Measurements from ENCODE around the gene CGN.
A peak's percentile ranks its signal among the peaks of the same experiment; 100 is the strongest.

Gene CGN

GRCh38 chr1:151553659-151554058 is 42.5 kb downstream of the CGN start:
- no peak overlapping the region for H2BK15ac ChIP-seq (ENCODE audit: low read depth, poor library complexity, severe bottlenecking)
- H3K9ac ChIP-seq (ENCODE audit: low read length) = no peak overlapping the region
- H3K9me3 ChIP-seq (ENCODE audit: control insufficient read depth, low read length) = no peaks in the 10 kb centered on the region
- H3K4me1 ChIP-seq (ENCODE audit: control insufficient read depth, insufficient read depth, low read depth, low read length) = peaks cover 7% of the 10 kb centered on the region
- H2AK5ac ChIP-seq (ENCODE audit: low read length, severe bottlenecking) = no peak overlapping the region
- 74% methylated on average over 3 of the region's 4 CpGs for WGBS
- H3K27ac ChIP-seq (ENCODE audit: low read length, poor library complexity, severe bottlenecking) = no peak overlapping the region
- peak; percentile 32 for DNase-seq
- no peak overlapping the region for H3K14ac ChIP-seq (ENCODE audit: low read length in 2 of 2)
- H3K23ac ChIP-seq (ENCODE audit: low read length in 2 of 2) = no peak overlapping the region
- H3K18ac ChIP-seq (ENCODE audit: low read depth in 1 of 2, low read length in 2 of 2) = no peak overlapping the region
- no peak overlapping the region for H3K4me3 ChIP-seq (ENCODE audit: insufficient read depth in 1 of 2, low read depth in 1 of 2, low read length in 2 of 2)
- H3K27me3 ChIP-seq (ENCODE audit: control insufficient read depth in 1 of 2, insufficient read depth in 1 of 2, low read length in 2 of 2) = no peaks in the 10 kb centered on the region
- H3K4ac ChIP-seq (ENCODE audit: low read depth in 1 of 2, low read length in 2 of 2) = no peak overlapping the region
- H2AFZ ChIP-seq (ENCODE audit: low read depth, low read length) = no peak overlapping the region
- no peak overlapping the region for H3K4me2 ChIP-seq (ENCODE audit: low read length, poor library complexity, severe bottlenecking)
- H4K8ac ChIP-seq (ENCODE audit: low read length) = no peak overlapping the region
- H2BK120ac ChIP-seq (ENCODE audit: low read depth, low read length) = no peak overlapping the region
- H2BK5ac ChIP-seq (ENCODE audit: low read depth, low read length, poor library complexity, severe bottlenecking) = no peak overlapping the region
- H3K36me3 ChIP-seq (ENCODE audit: control insufficient read depth in 1 of 2, insufficient read depth in 2 of 2, low read depth in 1 of 2, low read length in 2 of 2) = peaks cover 0 to 4% of the 10 kb centered on the region in 2 experiments
- peaks cover 7% of the 10 kb centered on the region for H3K79me1 ChIP-seq (replicated peaks; ENCODE audit: low read length, poor library complexity, severe bottlenecking)
- H4K91ac ChIP-seq (ENCODE audit: low read length) = no peak overlapping the region
- no peak overlapping the region for H2BK12ac ChIP-seq (ENCODE audit: low read length in 2 of 2)

GRCh38 chr1:151556052-151556451 is 44.9 kb downstream of the CGN start:
- 89% methylated on average over 2 of the region's 2 CpGs for WGBS
- H2BK15ac ChIP-seq (ENCODE audit: low read depth, poor library complexity, severe bottlenecking) = no peak overlapping the region

GRCh38 chr1:151562661-151563060 is 51.5 kb downstream of the CGN start:
- Histone ChIP-seq H3K27me3 (ENCODE audit: control insufficient read depth in 1 of 2, insufficient read depth in 1 of 2, low read length in 2 of 2) (no peaks in the 10 kb centered on the region), H3K79me1 (replicated peaks; ENCODE audit: low read length, poor library complexity, severe bottlenecking) (peaks cover 34% of the 10 kb centered on the region), H4K91ac (ENCODE audit: low read length) (no peak overlapping the region), H3K18ac (ENCODE audit: low read depth in 1 of 2, low read length in 2 of 2) (no peak overlapping the region), H3K4me2 (ENCODE audit: low read length, poor library complexity, severe bottlenecking) (no peak overlapping the region), H3K27ac (ENCODE audit: low read length, poor library complexity, severe bottlenecking) (no peak overlapping the region), H3K4ac (ENCODE audit: low read depth in 1 of 2, low read length in 2 of 2) (no peak overlapping the region), H3K9me3 (ENCODE audit: control insufficient read depth, low read length) (no peaks in the 10 kb centered on the region), H3K9ac (ENCODE audit: low read length) (no peak overlapping the region), H2BK5ac (ENCODE audit: low read depth, low read length, poor library complexity, severe bottlenecking) (no peak overlapping the region), H2BK120ac (ENCODE audit: low read depth, low read length) (no peak overlapping the region), H3K14ac (ENCODE audit: low read length in 2 of 2) (no peak overlapping the region), H2AK5ac (ENCODE audit: low read length, severe bottlenecking) (no peak overlapping the region), H2BK12ac (ENCODE audit: low read length in 2 of 2) (no peak overlapping the region), H3K23ac (ENCODE audit: low read length in 2 of 2) (no peak overlapping the region), H4K8ac (ENCODE audit: low read length) (no peak overlapping the region), H2AFZ (ENCODE audit: low read depth, low read length) (no peak overlapping the region), H2BK15ac (ENCODE audit: low read depth, poor library complexity, severe bottlenecking) (no peak overlapping the region), H3K36me3 (ENCODE audit: control insufficient read depth in 1 of 2, insufficient read depth in 2 of 2, low read depth in 1 of 2, low read length in 2 of 2) (peaks cover 15 to 40% of the 10 kb centered on the region in 2 experiments), H3K4me3 (ENCODE audit: insufficient read depth in 1 of 2, low read depth in 1 of 2, low read length in 2 of 2) (no peak overlapping the region), H3K4me1 (ENCODE audit: control insufficient read depth, insufficient read depth, low read depth, low read length) (peaks cover 2% of the 10 kb centered on the region)
- no peak for DNase-seq
- WGBS = no CpG with 5 or more reads among the region's 1 CpG

More at GRCh38 chr1:151556052-151556451, 44.9 kb downstream of the CGN start:
- H2BK120ac ChIP-seq (ENCODE audit: low read depth, low read length) = no peak overlapping the region
- H3K36me3 ChIP-seq (ENCODE audit: control insufficient read depth in 1 of 2, insufficient read depth in 2 of 2, low read depth in 1 of 2, low read length in 2 of 2) = peaks cover 0 to 4% of the 10 kb centered on the region in 2 experiments
- no peaks in the 10 kb centered on the region for H3K9me3 ChIP-seq (ENCODE audit: control insufficient read depth, low read length)
- H2AK5ac ChIP-seq (ENCODE audit: low read length, severe bottlenecking) = no peak overlapping the region
- H3K4ac ChIP-seq (ENCODE audit: low read depth in 1 of 2, low read length in 2 of 2) = no peak overlapping the region
- H4K8ac ChIP-seq (ENCODE audit: low read length) = no peak overlapping the region
- H2BK12ac ChIP-seq (ENCODE audit: low read length in 2 of 2) = no peak overlapping the region
- no peak for DNase-seq
- no peak overlapping the region for H3K23ac ChIP-seq (ENCODE audit: low read length in 2 of 2)
- H3K4me2 ChIP-seq (ENCODE audit: low read length, poor library complexity, severe bottlenecking) = no peak overlapping the region
- H3K79me1 ChIP-seq (replicated peaks; ENCODE audit: low read length, poor library complexity, severe bottlenecking) = peaks cover 10% of the 10 kb centered on the region
- no peak overlapping the region for H3K9ac ChIP-seq (ENCODE audit: low read length)
- H3K27me3 ChIP-seq (ENCODE audit: control insufficient read depth in 1 of 2, insufficient read depth in 1 of 2, low read length in 2 of 2) = no peaks in the 10 kb centered on the region
- H3K4me3 ChIP-seq (ENCODE audit: insufficient read depth in 1 of 2, low read depth in 1 of 2, low read length in 2 of 2) = no peak overlapping the region
- H3K14ac ChIP-seq (ENCODE audit: low read length in 2 of 2) = no peak overlapping the region
- H2BK5ac ChIP-seq (ENCODE audit: low read depth, low read length, poor library complexity, severe bottlenecking) = no peak overlapping the region
- H4K91ac ChIP-seq (ENCODE audit: low read length) = no peak overlapping the region
- no peak overlapping the region for H3K27ac ChIP-seq (ENCODE audit: low read length, poor library complexity, severe bottlenecking)
- no peak overlapping the region for H2AFZ ChIP-seq (ENCODE audit: low read depth, low read length)
- peaks cover 3% of the 10 kb centered on the region for H3K4me1 ChIP-seq (ENCODE audit: control insufficient read depth, insufficient read depth, low read depth, low read length)
- H3K18ac ChIP-seq (ENCODE audit: low read depth in 1 of 2, low read length in 2 of 2) = no peak overlapping the region

GRCh38 chr1:151563376-151563775 is 52.2 kb downstream of the CGN start:
- WGBS = 80% methylated on average over 1 of the region's 2 CpGs
- H2BK120ac ChIP-seq (ENCODE audit: low read depth, low read length) = no peak overlapping the region

More at GRCh38 chr1:151563376-151563775, 52.2 kb downstream of the CGN start:
- Histone ChIP-seq H3K9me3 (ENCODE audit: control insufficient read depth, low read length) (no peaks in the 10 kb centered on the region), H3K14ac (ENCODE audit: low read length in 2 of 2) (no peak overlapping the region), H4K91ac (ENCODE audit: low read length) (no peak overlapping the region), H3K4me3 (ENCODE audit: insufficient read depth in 1 of 2, low read depth in 1 of 2, low read length in 2 of 2) (no peak overlapping the region), H2AFZ (ENCODE audit: low read depth, low read length) (no peak overlapping the region), H3K4ac (ENCODE audit: low read depth in 1 of 2, low read length in 2 of 2) (no peak overlapping the region), H2AK5ac (ENCODE audit: low read length, severe bottlenecking) (no peak overlapping the region), H2BK12ac (ENCODE audit: low read length in 2 of 2) (no peak overlapping the region), H3K18ac (ENCODE audit: low read depth in 1 of 2, low read length in 2 of 2) (no peak overlapping the region), H2BK15ac (ENCODE audit: low read depth, poor library complexity, severe bottlenecking) (no peak overlapping the region), H3K79me1 (replicated peaks; ENCODE audit: low read length, poor library complexity, severe bottlenecking) (peaks cover 33% of the 10 kb centered on the region), H3K27me3 (ENCODE audit: control insufficient read depth in 1 of 2, insufficient read depth in 1 of 2, low read length in 2 of 2) (no peaks in the 10 kb centered on the region), H2BK5ac (ENCODE audit: low read depth, low read length, poor library complexity, severe bottlenecking) (no peak overlapping the region), H3K23ac (ENCODE audit: low read length in 2 of 2) (no peak overlapping the region), H3K4me1 (ENCODE audit: control insufficient read depth, insufficient read depth, low read depth, low read length) (peaks cover 2% of the 10 kb centered on the region), H4K8ac (ENCODE audit: low read length) (no peak overlapping the region), H3K27ac (ENCODE audit: low read length, poor library complexity, severe bottlenecking) (no peak overlapping the region), H3K36me3 (ENCODE audit: control insufficient read depth in 1 of 2, insufficient read depth in 2 of 2, low read depth in 1 of 2, low read length in 2 of 2) (peaks cover 15 to 39% of the 10 kb centered on the region in 2 experiments), H3K9ac (ENCODE audit: low read length) (no peak overlapping the region), H3K4me2 (ENCODE audit: low read length, poor library complexity, severe bottlenecking) (no peak overlapping the region)
- no peak for DNase-seq

All from mesenchymal stem cell (in vitro differentiated cells and primary cell).